A549 (cell line): ENCODE results near the gene PILRA.

Experiments
- BCL3 ChIP-seq: fragments of >200 bp; sonication (Bioruptor Twin); formaldehyde crosslinking; IDR thresholded peaks from 3 replicates; pipeline ENCODE4 v1.6.1; 2016
- CEBPB ChIP-seq, 2 experiments: fragments of >200 bp in 1 of 2; sonication (Bioruptor Twin) in 1 of 2; formaldehyde crosslinking in 1 of 2; IDR thresholded peaks; 2 replicates each; pipeline ENCODE4 v1.6.1; 2012 to 2016
- ESRRA ChIP-seq: fragments of 150-350 bp; IDR thresholded peaks from 2 replicates; pipeline ENCODE4 v1.6.1; 2014; ENCODE audit warnings: mild to moderate bottlenecking, low read length, borderline replicate concordance
- HEYL ChIP-seq: fragments of 250-450 bp; sonication (Bioruptor Pico); IDR thresholded peaks from 2 replicates; pipeline ENCODE4 v1.8.0; 2021; ENCODE audit warnings: mild to moderate bottlenecking, moderate library complexity
- JUN ChIP-seq, 2 experiments: fragments of >200 bp; sonication (Bioruptor Twin); formaldehyde crosslinking; IDR thresholded peaks; 2 replicates in 1 of 2; 3 replicates in 1 of 2; pipeline ENCODE4 v1.6.1; 2016 to 2017
- PHF8 ChIP-seq: fragments of 200-600 bp; sonication (generic); IDR thresholded peaks from 2 replicates; pipeline ENCODE4 v1.6.1; 2016; ENCODE audit warnings: low read depth, mild to moderate bottlenecking, antibody characterized with exemption, moderate library complexity, borderline replicate concordance
- POLR2A ChIP-seq: IDR thresholded peaks from 2 replicates; pipeline ENCODE4 v1.6.1; 2012; ENCODE audit warnings: mild to moderate bottlenecking, low read length
- RCOR1 ChIP-seq: fragments of 150-350 bp; IDR thresholded peaks from 2 replicates; pipeline ENCODE4 v1.6.1; 2014; ENCODE audit warnings: antibody characterized with exemption, low read length, low read depth
- RNF2 ChIP-seq: fragments of 200-600 bp; sonication (generic); IDR thresholded peaks from 2 replicates; pipeline ENCODE4 v1.6.1; 2016; ENCODE audit warnings: low read depth, mild to moderate bottlenecking, antibody characterized with exemption, moderate library complexity, borderline replicate concordance
- ZC3H11A ChIP-seq: fragments of 450-650 bp; IDR thresholded peaks from 2 replicates; pipeline ENCODE4 v1.6.1; 2014; ENCODE audit warnings: antibody characterized with exemption, mild to moderate bottlenecking
- TF ChIP-seq, protein P1 (sequence below): fragments of >200 bp; sonication (Bioruptor Twin); formaldehyde crosslinking; IDR thresholded peaks from 3 replicates; pipeline ENCODE4 v1.5.1; 2016
- TF ChIP-seq, protein P2 (sequence below): IDR thresholded peaks from 2 replicates; pipeline ENCODE4 v1.6.1; 2012
- TF ChIP-seq, protein P3 (sequence below): fragments of 200-600 bp; sonication (generic); IDR thresholded peaks from 2 replicates; pipeline ENCODE4 v1.6.1; 2016; ENCODE audit warnings: antibody characterized with exemption, mild to moderate bottlenecking, moderate library complexity

- TF ChIP-seq JUN (IDR thresholded peaks at IDR 0.05) (no peak), RNF2 (no peak), ZC3H11A (no peak), BCL3 (no peak), ESRRA (no peak), PHF8 (no peak), CEBPB (IDR thresholded peaks at IDR 0.05) (peak; percentile 31 to 71; a peak in 3 of 4 replicates), HEYL (CRISPR knock-in tag) (no peak), POLR2A (no peak), RCOR1 (no peak)
- TF ChIP-seq, protein P1, sequence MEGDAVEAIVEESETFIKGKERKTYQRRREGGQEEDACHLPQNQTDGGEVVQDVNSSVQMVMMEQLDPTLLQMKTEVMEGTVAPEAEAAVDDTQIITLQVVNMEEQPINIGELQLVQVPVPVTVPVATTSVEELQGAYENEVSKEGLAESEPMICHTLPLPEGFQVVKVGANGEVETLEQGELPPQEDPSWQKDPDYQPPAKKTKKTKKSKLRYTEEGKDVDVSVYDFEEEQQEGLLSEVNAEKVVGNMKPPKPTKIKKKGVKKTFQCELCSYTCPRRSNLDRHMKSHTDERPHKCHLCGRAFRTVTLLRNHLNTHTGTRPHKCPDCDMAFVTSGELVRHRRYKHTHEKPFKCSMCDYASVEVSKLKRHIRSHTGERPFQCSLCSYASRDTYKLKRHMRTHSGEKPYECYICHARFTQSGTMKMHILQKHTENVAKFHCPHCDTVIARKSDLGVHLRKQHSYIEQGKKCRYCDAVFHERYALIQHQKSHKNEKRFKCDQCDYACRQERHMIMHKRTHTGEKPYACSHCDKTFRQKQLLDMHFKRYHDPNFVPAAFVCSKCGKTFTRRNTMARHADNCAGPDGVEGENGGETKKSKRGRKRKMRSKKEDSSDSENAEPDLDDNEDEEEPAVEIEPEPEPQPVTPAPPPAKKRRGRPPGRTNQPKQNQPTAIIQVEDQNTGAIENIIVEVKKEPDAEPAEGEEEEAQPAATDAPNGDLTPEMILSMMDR = no peak
- TF ChIP-seq, protein P2, sequence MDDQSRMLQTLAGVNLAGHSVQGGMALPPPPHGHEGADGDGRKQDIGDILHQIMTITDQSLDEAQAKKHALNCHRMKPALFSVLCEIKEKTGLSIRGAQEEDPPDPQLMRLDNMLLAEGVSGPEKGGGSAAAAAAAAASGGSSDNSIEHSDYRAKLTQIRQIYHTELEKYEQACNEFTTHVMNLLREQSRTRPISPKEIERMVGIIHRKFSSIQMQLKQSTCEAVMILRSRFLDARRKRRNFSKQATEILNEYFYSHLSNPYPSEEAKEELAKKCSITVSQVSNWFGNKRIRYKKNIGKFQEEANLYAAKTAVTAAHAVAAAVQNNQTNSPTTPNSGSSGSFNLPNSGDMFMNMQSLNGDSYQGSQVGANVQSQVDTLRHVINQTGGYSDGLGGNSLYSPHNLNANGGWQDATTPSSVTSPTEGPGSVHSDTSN = no peak
- TF ChIP-seq, protein P3, sequence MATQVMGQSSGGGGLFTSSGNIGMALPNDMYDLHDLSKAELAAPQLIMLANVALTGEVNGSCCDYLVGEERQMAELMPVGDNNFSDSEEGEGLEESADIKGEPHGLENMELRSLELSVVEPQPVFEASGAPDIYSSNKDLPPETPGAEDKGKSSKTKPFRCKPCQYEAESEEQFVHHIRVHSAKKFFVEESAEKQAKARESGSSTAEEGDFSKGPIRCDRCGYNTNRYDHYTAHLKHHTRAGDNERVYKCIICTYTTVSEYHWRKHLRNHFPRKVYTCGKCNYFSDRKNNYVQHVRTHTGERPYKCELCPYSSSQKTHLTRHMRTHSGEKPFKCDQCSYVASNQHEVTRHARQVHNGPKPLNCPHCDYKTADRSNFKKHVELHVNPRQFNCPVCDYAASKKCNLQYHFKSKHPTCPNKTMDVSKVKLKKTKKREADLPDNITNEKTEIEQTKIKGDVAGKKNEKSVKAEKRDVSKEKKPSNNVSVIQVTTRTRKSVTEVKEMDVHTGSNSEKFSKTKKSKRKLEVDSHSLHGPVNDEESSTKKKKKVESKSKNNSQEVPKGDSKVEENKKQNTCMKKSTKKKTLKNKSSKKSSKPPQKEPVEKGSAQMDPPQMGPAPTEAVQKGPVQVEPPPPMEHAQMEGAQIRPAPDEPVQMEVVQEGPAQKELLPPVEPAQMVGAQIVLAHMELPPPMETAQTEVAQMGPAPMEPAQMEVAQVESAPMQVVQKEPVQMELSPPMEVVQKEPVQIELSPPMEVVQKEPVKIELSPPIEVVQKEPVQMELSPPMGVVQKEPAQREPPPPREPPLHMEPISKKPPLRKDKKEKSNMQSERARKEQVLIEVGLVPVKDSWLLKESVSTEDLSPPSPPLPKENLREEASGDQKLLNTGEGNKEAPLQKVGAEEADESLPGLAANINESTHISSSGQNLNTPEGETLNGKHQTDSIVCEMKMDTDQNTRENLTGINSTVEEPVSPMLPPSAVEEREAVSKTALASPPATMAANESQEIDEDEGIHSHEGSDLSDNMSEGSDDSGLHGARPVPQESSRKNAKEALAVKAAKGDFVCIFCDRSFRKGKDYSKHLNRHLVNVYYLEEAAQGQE = no peak
These were observed 4.9 kb downstream of the PILRA start for GRCh38 chr7:100378114-100378755.
